Measurements from ENCODE around the gene HES7. TPM values are rescaled to one million over a fixed set of nuclear protein-coding genes. Genes with fewer than 3 reads are reported as not detected.
"Not testable (repeated sequence)": the region's sequence is repeated elsewhere in the genome, so short reads cannot be mapped to it uniquely, and the experiment has no call there.

The HES7 gene
- polyA plus RNA-seq, 3 donors = not detected

DNA sequence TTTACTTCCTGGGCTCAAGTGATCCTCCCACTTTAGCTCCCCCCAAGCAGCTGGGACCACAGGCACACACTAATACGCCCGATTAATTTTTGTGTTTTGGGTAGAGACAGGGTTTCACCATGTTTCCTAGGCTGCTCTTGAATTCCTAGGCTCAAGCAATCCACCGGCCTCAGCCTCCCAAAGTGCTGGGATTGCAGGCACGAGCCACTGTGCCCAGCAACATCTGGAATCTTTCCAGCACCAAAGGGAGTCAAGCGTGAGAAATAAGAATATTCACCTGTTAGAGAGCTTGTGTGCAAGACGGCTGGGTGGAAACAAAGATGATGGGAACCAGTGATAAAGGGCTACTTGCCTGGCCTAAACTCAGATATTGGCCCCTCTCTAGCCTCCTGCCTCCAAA, 22.2 kb downstream of the HES7 start:
- no peak for DNase-seq

DNA sequence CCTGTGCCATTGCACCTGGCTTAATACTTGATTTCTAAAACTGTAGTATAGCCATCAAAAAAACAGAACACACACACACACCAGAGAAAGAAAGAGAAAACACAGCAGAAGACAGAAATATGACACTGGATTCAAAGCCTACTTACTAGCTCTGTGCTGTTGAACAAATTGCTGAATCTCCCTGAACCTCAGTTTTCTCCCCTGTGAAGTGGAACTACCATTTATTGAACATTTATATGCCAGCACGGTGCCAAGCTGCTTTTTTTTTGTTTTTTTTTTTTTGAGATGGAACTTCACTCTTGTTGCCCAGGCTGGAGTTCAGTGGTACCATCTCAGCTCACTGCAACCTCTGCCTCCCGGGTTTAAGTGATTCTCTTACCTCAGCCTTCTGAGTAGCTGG, 23.1 kb downstream of the HES7 start:
- DNase-seq = no peak

DNA sequence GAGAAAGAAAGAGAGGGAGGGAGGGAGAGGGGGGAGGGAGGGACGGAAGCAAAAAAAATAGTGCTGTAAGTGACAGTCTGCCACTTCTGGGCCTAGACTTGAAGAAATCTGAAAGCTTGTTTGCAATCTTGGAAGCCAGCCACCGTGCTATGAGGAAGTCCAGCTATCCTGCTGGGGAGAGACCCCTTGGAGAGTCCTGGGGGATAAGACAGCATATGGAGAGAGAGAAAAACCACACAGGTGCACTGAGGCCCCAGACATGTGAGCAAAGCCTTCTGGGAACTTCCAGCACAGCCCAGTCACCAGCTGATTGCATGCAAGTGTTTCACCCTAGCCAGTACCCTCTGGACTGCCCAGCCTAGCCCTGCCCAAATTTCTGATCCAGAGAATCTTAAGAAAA, 23.8 kb downstream of the HES7 start:
- no peak for DNase-seq

DNA sequence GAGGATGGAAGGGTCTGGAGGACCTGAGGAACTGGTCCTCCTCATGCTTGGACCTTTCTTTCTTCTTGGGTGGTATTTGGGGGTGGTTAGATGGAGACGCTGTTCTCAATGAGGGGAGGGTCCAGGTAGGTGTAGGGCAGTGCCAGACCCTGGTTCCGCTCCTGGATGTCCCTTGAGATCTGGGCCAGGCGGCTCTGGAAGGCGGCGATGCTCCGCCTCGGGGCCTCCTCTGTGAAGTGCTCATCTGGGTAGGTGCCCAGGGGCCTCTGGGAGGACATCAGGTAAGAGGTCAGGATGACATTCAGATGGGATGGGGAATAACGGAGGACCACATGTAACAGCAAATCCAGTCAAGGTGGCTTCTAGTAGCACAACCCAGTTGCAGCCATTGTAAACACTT, 27.4 kb downstream of the HES7 start:
- no peak for DNase-seq

DNA sequence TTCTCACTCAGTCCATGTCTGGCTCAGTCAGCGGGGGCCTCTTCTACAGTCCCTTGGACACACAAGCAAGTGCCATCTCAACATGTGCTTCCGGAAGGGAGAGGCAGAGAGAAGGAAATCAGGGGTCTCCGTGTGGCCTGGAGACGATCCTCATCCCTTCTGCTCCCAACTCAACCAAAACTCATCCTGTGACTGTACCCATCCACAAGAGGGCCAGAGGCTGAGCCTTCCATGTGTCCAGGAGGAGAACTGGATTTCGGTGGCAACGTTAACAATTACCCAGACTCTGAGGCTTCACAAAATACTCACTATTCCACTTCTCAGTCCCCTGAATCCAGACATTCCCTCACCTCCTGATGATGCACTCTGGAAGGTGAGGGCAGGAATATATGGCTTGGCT, 28.5 kb downstream of the HES7 start:
- no peak for DNase-seq

DNA sequence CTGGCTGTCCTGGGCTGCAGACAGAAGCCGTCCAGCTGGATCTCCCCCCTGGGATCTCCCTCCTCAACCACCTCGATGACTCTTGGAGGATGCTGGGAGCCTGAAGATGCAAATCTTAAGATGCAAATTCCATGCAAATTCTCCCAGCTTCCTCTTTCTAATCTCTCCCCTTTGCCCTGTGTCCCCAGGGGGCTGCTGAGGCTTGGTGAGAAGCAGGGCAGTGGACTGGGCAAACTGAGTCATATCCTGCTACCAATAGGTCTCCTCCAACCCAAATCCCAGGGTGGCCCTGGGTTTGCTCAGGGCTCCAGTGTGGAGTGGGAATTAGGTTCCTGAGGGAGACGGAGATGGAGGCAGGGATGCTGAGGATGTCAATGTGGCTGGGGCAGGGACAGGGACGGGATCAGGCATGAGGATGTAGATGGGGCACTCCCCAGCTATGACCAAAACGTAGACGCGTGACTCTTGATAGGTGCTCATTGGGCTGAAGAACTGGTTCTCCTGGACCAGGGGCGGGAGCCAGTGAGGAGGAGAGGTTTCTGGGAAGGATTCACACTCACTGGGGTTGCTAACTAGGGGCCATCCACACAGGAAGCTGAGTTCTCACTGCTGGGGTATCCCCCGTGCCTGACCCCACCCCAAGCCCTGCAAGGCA, 32.7 kb downstream of the HES7 start:
- no peak for DNase-seq

DNA sequence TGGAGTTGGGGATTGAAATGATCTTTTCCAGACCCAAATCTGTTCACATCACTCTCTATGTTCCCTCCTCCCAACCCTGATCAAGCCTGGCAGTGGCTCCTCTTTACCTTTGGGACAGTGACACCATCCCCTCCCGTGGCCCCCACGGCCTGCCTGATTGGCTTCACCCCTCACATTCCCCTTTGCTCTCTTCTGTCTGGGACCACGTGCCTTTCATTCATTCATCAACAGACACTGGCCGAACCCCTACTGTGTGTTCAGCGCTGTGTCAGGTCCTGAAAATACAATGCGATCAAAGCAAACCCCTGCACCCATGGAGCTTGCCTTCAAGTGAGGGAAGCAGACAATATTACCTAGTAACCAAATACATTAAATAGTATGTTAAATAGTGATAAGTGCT, 34.2 kb downstream of the HES7 start:
- no peak for DNase-seq

DNA sequence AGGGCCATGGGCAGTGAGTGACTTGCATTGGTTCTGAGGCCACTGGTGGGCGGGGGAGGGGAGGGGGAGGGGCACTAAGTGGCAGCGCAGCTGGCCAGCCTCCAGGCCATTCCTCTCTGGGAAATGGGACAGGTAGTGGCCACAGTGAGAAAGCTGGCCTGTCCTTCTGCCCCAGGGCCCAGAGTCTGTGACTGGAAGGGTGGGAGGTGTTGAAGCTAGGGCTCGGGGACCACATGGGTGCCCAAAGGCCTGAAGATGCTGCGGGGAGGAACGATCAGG, 36.0 kb downstream of the HES7 start:
- DNase-seq = no peak

DNA sequence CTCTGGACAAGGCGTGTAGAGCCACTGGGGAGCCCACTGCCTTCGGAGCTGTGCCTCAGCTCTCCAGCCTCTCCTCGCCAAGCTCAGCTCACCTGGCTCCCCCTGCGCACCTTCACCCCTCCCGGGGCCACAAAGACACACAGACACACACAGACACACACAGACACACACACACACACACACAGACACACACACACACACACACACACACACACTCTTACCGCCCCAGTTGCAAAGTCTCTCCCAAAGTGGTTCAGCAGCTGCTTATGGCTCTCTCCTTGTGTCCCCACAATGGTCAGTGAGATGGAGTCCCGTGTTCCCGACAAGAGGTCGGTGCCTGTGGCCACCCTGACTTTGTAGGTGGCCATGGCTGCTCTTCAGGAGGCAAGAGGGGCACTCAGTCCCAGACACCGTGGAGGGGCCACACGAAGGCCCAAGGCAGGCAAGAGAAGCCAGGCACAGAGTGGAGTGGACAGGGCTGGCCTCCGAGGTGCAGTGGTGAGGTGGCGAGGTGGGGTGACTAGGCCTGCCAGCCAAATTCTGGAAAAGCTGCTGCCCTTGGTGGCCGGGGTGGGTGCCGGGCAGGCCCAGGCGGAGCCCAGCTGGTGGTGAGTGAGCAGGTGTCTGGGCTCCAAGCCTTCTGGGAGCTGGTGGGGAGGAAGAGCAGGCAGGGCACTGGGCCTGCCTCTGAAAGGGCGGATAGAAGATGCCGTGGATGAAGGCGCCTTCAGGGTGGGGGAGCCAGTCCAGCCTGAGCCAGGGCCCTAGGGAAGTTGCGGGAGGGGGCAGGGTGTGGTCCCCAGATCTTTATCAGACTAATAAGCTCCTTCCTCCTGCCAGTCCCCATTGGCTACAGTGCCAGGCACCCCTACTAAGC, 36.6 kb downstream of the HES7 start, which contains the start of gene ALOX12B:
Gene ALOX12B (minus strand): TSS at position 642 of the 877 bp plus-strand sequence. CDS start 274 bp downstream, at position 368.
- no peak for DNase-seq

DNA sequence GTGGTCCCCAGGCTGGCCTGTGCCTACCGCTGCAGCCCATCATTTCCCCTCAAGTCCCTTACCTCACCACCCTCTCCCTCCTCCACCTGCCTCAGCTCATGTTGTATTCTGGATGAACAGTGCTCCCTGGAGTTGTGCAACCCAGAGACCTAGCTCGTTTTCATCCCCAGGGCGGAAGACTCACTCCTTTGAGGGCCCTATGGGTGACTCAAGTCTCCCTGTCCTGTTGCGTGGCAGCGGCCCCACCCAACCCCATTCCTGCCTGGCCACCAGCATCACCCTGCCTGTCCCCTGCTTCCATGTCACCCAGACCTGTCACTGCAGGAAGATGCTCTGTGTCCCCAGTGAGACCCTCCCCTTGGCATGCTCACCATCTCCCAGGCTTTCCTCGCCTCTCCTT, 39.7 kb downstream of the HES7 start:
- DNase-seq = no peak

DNA sequence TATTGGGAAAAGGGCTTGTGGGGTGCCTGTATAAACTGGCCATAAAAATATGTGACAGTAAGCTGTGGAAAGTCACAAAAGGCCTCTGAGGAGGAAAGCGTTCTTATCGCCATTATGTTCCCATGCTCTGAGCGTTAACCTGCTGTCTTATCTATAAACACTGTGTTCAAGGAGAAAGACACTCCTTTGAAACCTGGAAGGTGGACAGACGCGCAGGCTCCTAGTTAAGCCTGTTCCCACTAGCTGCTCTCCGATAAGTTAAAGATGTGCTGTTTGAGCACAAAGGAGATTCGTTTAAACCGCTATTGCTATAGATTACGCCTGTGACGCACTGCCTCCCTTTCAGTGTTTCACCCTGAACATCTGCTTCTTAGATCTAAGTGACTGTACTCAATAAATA, 41.6 kb downstream of the HES7 start:
- DNase-seq = no peak

DNA sequence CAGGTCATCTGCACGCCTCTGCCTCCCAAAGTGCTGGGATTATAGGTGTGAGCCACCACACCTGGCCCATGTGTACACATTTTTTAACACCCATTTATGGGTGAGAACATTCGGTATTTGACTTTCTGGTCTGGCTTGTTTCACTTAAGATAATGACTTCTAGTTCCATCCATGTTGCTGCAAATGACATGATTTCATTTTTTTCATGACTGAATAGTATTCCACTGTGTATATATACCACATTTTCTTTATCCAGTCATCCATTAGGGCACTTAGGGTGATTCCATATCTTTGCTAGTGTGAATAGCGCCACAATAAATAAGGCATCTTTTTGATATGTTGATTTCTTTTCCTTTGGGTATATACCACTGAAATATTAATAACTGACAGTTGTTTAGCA, 42.0 kb downstream of the HES7 start:
- no peak for DNase-seq

DNA sequence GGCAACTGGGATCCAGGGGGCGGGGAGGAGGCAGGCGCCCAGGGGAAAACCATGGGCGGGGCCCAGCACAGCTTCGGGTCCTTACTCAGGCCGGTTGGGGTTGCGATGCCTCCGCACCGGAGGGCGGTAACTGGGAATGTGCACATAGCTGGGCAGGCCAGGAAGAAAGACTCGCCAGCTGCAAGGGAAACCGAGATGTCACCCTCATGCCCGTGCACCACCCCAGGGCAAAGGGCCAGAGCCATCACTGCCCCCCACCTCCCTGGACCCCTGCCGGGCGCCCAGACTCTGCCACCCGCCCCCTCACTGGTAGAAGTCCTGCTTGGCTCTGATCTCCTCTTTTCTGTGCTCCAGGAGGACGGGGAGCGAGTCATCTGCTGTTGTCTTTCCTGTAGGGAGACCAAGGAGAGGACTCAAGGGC, 43.1 kb downstream of the HES7 start:
- DNase-seq = no peak

DNA sequence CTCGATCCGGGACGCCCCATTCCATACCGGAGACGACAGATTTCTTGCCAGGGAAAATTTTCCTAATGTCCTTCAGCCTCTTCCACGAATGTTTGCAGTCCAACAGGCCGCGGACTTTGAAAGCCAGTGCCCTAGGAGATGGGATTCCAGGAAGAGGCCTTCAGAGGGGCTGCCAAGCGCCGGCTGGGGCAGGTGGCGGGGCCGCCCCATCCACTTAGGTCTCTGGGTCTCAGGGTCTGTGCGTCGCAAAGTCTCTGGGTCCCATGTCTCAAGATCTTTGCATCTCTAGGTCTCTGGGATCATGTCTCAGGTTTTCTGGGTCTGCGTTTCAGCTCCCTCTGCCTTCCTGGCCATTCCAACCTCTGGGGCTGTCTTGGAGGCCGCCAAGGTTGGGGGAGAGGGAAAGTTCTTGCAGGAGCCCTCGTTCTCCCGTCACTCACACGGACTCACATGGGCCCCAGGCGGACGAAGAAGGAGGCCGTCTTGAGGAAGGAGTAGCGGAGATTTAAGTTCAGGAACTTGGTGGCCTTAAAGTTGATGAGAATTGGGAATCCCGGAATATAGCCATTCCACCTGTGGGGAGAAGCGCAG, 43.6 kb downstream of the HES7 start:
- no peak for DNase-seq

DNA sequence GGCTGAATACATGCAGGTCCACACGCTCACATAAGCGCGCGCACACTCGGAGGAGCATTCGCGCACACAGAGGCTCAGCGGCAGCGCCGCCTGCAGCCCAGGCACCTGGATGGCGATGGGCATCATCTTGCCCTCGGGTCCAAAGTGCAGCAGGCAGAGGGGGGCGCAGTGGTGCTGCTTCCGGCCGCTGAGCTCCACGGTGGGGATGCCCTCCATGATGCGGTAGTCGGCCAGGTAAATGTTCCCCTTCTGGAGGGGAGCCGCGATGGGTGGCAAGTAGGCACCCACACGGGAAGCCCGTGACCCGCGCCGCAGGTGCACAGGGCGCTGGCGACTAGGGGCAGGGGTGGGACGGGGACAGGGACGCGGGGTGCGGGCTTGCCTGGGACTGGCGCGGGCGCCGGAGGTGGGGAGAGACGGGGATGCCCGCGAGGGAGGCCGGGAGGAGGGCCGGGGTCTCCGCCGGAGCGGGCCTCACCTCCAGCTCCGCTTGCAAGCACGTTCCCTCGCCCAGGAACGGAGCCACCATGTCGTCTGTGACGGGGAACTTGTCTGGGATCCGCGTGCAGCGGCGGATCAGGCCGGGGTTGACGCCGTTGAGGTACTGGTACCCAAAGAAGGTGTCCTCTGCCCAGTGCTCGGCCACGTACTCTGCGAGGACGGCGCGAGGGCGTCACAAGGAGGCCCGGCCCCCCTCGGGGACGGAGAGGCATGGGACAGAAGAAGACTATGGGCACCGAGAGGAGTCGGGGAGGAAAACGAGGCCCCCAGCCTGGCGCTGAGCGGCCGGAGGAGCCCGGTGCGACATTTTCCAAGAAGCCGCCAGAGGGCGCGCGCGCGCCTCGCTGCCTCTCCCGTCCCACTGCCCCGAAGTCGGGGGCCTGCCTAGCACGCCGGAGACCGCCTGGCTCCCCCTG, 44.4 kb downstream of the HES7 start:
- peak; percentile 65 for DNase-seq

DNA sequence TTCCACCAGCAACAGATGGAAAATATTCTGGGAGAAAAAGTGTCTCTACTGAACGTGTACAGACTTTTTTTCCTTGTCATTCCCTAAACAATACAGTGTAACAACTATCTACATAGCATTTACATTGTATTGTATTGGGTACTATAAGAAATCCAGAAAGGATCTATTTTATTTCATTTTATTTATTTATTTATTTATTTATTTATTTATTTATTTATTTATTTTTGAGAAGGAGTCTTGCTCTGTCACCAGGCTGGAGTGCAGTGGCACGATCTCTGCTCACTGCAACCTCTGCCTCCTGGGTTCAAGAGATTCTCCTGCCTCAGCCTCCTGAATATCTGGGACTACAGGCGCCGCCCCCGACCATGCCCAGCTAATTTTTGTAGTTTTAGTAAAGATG, 46.0 kb downstream of the HES7 start:
- DNase-seq = not testable (repeated sequence)

DNA sequence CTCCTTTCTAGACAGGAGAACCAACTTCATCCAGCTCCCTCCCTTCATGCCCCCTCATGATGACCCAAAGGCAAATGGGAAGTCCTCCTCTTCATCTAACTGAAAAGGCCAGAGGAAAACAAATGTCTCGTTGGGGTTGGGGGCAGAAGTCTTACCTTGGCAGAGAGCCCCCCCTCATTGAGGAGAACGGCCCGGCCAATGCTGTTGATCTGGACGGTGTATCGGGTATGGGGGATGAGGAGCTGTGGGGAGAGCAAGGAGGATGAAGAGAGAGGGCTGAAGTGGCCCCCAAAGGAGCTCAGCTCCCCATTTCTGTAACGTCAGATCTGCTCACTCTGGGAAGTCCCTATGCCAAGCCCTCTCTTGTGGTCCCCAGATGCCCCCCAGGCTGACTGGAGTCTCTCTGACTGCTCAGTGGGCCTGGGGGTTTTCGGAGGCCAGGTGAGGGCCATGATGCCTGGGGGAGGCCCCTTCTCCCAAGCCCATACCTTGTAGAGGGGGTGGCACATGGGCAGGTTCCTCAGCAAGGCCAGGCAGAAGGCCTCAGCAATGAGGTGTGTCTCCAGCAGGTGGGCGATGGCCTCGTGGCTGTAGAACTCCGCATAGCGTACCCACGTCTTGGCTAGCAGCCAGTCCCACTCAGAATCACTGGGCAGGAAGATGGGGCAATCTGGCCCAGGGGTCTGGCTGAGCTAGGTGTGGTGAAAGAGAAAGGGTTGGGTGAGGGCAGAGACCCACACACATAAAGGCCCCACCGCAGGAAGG, 47.2 kb downstream of the HES7 start:
- DNase-seq = no peak

DNA sequence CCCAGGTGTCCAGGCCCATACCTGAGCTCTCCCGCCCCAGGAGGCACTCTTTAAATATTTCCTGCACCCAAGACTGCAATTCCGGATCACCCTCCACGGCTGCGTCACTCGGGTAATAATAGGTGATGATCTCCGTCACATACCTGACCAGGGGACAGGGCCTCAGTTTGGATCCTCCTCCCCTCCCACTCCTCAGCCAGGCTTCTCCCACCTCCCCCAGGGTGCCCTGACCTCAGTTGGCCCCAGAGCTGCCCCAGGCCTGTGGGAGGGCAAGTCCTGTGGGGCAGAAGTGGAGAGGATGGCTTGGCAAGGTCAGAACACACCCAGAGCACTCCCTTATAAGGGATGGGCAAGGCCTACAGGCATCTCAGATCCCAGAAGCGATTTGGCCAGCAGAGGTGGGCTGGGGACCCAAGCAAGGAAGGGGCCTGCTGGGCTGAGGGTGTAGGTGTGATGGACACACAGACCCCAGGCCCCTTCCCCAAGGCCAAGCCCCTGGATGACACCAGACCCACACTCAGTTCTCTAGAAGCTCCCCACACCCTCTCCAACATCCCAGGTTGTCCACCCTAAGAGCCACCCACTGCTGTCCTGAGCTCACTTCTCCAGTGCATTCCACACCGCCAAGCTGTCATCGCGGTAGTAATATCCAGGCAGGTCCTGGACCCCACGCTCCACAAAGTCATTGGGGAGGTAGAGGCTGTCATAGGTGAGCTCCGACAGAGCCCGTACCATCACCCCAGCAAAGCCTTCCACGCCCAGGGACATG, 48.1 kb downstream of the HES7 start:
- no peak for DNase-seq

DNA sequence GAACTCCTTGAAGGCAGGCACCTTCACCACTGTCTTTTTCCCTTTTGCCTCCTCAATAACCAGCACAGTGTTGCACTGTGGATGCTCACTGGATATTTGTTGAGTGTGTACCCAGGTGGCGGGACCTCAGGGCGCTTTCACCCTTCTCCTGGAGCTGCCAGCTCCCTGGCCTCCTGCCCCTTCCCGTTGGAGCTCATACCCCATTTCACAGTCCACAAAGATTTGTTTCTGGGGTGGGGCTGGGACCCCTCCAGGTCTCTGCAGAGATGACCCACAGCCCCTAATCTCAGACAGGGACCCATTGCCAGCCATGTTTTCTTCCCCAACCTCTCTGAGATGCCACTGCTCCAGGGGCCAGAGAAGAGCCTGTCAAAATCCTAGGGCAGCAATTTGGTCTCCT, 48.8 kb downstream of the HES7 start:
- DNase-seq = no peak

DNA sequence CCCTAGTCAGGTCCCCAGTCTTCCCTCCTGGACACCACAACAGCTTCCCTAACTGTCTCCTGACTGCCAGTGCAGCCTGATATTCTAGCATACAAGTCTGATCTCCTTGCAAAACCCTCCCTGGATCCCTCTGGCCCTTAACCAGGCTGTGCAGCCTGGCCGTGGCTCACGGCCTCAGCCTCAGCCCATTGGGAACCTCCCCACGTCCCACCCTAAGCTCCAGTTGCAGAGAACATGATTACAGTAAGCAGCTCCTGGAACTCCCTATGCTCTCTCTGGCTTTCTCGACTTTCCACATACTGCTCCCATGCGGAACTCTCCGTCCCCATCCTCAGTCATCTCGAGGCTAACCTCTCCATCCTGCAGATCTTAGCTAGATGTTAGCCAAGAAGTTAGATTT, 49.4 kb downstream of the HES7 start:
- DNase-seq = no peak

Measured in renal pelvis (tissue), 4 donors.